Stimulated activated naive CD8-positive, alpha-beta T cell treated with anti-CD3 and anti-CD28 coated beads, Interleukin-15, Interleukin-2, amounts not matched to agents 100 U/mL and 50 U/mL, for 24 hours (primary cell): ENCODE results near the gene CCDC92B.

Experiments used
- ATAC-seq: fragments of 150-1000 bp; cut with Tn5 transposase; one replicate; pipeline ENCODE4 v1.10.0; 2021
- DNase-seq: peaks from one replicate; pipeline ENCODE4 v3.0.0; 2021

The CCDC92B gene

GRCh38 chr17:2778489-2778888 lies 29.0 kb upstream of the CCDC92B start:
- DNase-seq, result no peak

GRCh38 chr17:2777242-2777867 lies 27.9 kb upstream of the CCDC92B start:
- DNase-seq, result no peak
- ATAC-seq, result no peak

More at GRCh38 chr17:2778489-2778888, 29.0 kb upstream of the CCDC92B start:
- ATAC-seq, result no peak

GRCh38 chr17:2776589-2777241 lies 27.3 kb upstream of the CCDC92B start:
- ATAC-seq (peak; percentile 15), DNase-seq (no peak)

- no peak for ATAC-seq
- DNase-seq, result no peak
Measured at GRCh38 chr17:2775206-2775605, 25.8 kb upstream of the CCDC92B start.

GRCh38 chr17:2770129-2770528 lies 20.7 kb upstream of the CCDC92B start:
- ATAC-seq, result peak; percentile 28
- no peak for DNase-seq

- no peak for DNase-seq
- ATAC-seq, result no peak
Measured at GRCh38 chr17:2758870-2759269, 9.4 kb upstream of the CCDC92B start.

GRCh38 chr17:2755891-2756724 lies 6.7 kb upstream of the CCDC92B start:
- no peak for DNase-seq
- ATAC-seq, result no peak

- DNase-seq, result no peak
- no peak for ATAC-seq
Measured at GRCh38 chr17:2751491-2751890, 2.0 kb upstream of the CCDC92B start.

- no peak for ATAC-seq
- DNase-seq, result no peak
Measured at GRCh38 chr17:2750721-2751120, 1.3 kb upstream of the CCDC92B start.

GRCh38 chr17:2749784-2750181 lies 331 bp upstream of the CCDC92B start:
- ATAC-seq (peak; percentile 95), DNase-seq (peak; percentile 80)

- ATAC-seq (no peak), DNase-seq (no peak)
Measured at GRCh38 chr17:2745317-2746037, 4.0 kb downstream of the CCDC92B start.

GRCh38 chr17:2737693-2738092 lies 11.8 kb downstream of the CCDC92B start:
- ATAC-seq (no peak), DNase-seq (no peak)

GRCh38 chr17:2736956-2737355 lies 12.5 kb downstream of the CCDC92B start:
- ATAC-seq (no peak), DNase-seq (no peak)

GRCh38 chr17:2735896-2736295 lies 13.6 kb downstream of the CCDC92B start:
- ATAC-seq (no peak), DNase-seq (no peak)

- no peak for ATAC-seq
- DNase-seq, result no peak
Measured at GRCh38 chr17:2734939-2735338, 14.5 kb downstream of the CCDC92B start.

GRCh38 chr17:2731807-2732206 lies 17.6 kb downstream of the CCDC92B start:
- DNase-seq, result no peak
- no peak for ATAC-seq

- no peak for DNase-seq
Measured at GRCh38 chr17:2730764-2731353, 18.6 kb downstream of the CCDC92B start.

GRCh38 chr17:2724784-2725164 lies 24.7 kb downstream of the CCDC92B start:
- DNase-seq, result peak; percentile 48

More at GRCh38 chr17:2730764-2731353, 18.6 kb downstream of the CCDC92B start:
- peak; percentile 9 for ATAC-seq

GRCh38 chr17:2723997-2724783 lies 25.3 kb downstream of the CCDC92B start:
- ATAC-seq (peak; percentile 25), DNase-seq (no peak)

More at GRCh38 chr17:2724784-2725164, 24.7 kb downstream of the CCDC92B start:
- ATAC-seq, result peak; percentile 70

- DNase-seq (no peak), ATAC-seq (no peak)
Measured at GRCh38 chr17:2723505-2723996, 25.9 kb downstream of the CCDC92B start.

- ATAC-seq, result no peak
- no peak for DNase-seq
Measured at GRCh38 chr17:2722611-2723010, 26.8 kb downstream of the CCDC92B start.
